ENCODE measurements around the gene SP6. TPM values are rescaled to one million over a fixed set of nuclear protein-coding genes. Genes with fewer than 3 reads are reported as not detected.

SP6 gene
- total RNA-seq, 1 donor: under 0.01 TPM

- no peak overlapping the region for H3K4me3 ChIP-seq (ENCODE audit: insufficient read depth, low read length)
- H3K27ac ChIP-seq (ENCODE audit: low read depth, low read length): no peak overlapping the region
- no peaks in the 10 kb centered on the region for H3K9me3 ChIP-seq (ENCODE audit: low read depth, low read length)
- H3K4me1 ChIP-seq (ENCODE audit: insufficient read depth, low read length): no peaks in the 10 kb centered on the region
- no peak overlapping the region for H3K4me2 ChIP-seq (ENCODE audit: insufficient read depth, low read length)
- H3K36me3 ChIP-seq (ENCODE audit: insufficient read depth, low read length): peaks cover 1% of the 10 kb centered on the region
- H3K27me3 ChIP-seq (ENCODE audit: insufficient read depth, low read length): peaks cover 28% of the 10 kb centered on the region
- no peaks in the 10 kb centered on the region for H3K79me2 ChIP-seq (ENCODE audit: insufficient read depth, low read length)
- no peak overlapping the region for H2AFZ ChIP-seq (ENCODE audit: low read length)
- DNase-seq (ENCODE audit: insufficient read length, low spot score, missing footprints): no peak
- H4K20me1 ChIP-seq (ENCODE audit: insufficient read depth, low read length): peaks cover under 1% of the 10 kb centered on the region
- TF ChIP-seq, protein P1, sequence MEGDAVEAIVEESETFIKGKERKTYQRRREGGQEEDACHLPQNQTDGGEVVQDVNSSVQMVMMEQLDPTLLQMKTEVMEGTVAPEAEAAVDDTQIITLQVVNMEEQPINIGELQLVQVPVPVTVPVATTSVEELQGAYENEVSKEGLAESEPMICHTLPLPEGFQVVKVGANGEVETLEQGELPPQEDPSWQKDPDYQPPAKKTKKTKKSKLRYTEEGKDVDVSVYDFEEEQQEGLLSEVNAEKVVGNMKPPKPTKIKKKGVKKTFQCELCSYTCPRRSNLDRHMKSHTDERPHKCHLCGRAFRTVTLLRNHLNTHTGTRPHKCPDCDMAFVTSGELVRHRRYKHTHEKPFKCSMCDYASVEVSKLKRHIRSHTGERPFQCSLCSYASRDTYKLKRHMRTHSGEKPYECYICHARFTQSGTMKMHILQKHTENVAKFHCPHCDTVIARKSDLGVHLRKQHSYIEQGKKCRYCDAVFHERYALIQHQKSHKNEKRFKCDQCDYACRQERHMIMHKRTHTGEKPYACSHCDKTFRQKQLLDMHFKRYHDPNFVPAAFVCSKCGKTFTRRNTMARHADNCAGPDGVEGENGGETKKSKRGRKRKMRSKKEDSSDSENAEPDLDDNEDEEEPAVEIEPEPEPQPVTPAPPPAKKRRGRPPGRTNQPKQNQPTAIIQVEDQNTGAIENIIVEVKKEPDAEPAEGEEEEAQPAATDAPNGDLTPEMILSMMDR (IDR thresholded peaks at IDR 0.05; ENCODE audit: extremely low read depth, low read depth, low read length): no peak
Observed at GRCh38 chr17:47801906-47802305, 49.1 kb downstream of the SP6 start.

GRCh38 chr17:47801176-47801765 lies 49.7 kb downstream of the SP6 start:
- no peaks in the 10 kb centered on the region for H4K20me1 ChIP-seq (ENCODE audit: insufficient read depth, low read length)
- no peaks in the 10 kb centered on the region for H3K36me3 ChIP-seq (ENCODE audit: insufficient read depth, low read length)
- no peak overlapping the region for H3K27ac ChIP-seq (ENCODE audit: low read depth, low read length)
- no peaks in the 10 kb centered on the region for H3K4me1 ChIP-seq (ENCODE audit: insufficient read depth, low read length)
- H3K27me3 ChIP-seq (ENCODE audit: insufficient read depth, low read length): peaks cover 28% of the 10 kb centered on the region
- no peak overlapping the region for H3K4me2 ChIP-seq (ENCODE audit: insufficient read depth, low read length)
- H3K4me3 ChIP-seq (ENCODE audit: insufficient read depth, low read length): no peak overlapping the region
- no peak overlapping the region for H2AFZ ChIP-seq (ENCODE audit: low read length)
- no peak for DNase-seq (ENCODE audit: insufficient read length, low spot score, missing footprints)
- TF ChIP-seq, protein P1 (IDR thresholded peaks at IDR 0.05; ENCODE audit: extremely low read depth, low read depth, low read length): no peak
- no peaks in the 10 kb centered on the region for H3K9me3 ChIP-seq (ENCODE audit: low read depth, low read length)
- no peaks in the 10 kb centered on the region for H3K79me2 ChIP-seq (ENCODE audit: insufficient read depth, low read length)

DNA sequence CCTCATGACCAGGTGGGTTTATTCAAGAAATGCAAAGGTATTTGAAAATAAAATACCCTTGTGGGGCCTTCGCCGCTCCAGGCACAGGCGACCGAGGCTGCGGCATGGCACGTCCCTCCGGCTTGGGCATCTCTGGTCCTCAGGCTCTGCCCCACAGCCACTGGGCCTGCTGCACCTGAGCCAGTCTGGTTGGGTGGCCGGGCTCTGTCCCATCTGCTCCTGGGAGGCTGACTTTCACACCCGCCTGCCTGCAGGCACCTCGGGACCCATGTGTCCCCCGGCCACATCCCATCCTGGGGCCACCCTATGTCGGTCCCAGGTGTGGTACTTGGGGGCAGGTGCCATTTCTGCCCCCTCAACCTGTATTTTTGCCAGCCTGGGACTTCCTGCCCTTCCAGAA lies 50.3 kb downstream of the SP6 start:
- peaks cover 28% of the 10 kb centered on the region for H3K27me3 ChIP-seq (ENCODE audit: insufficient read depth, low read length)
- TF ChIP-seq, protein P1 (IDR thresholded peaks at IDR 0.05; ENCODE audit: extremely low read depth, low read depth, low read length): no peak
- no peaks in the 10 kb centered on the region for H3K4me1 ChIP-seq (ENCODE audit: insufficient read depth, low read length)
- no peaks in the 10 kb centered on the region for H4K20me1 ChIP-seq (ENCODE audit: insufficient read depth, low read length)
- no peak for DNase-seq (ENCODE audit: insufficient read length, low spot score, missing footprints)
- no peak overlapping the region for H3K4me3 ChIP-seq (ENCODE audit: insufficient read depth, low read length)
- no peak overlapping the region for H2AFZ ChIP-seq (ENCODE audit: low read length)
- H3K79me2 ChIP-seq (ENCODE audit: insufficient read depth, low read length): no peaks in the 10 kb centered on the region
- H3K27ac ChIP-seq (ENCODE audit: low read depth, low read length): no peak overlapping the region
- H3K36me3 ChIP-seq (ENCODE audit: insufficient read depth, low read length): no peaks in the 10 kb centered on the region
- H3K4me2 ChIP-seq (ENCODE audit: insufficient read depth, low read length): no peak overlapping the region
- no peaks in the 10 kb centered on the region for H3K9me3 ChIP-seq (ENCODE audit: low read depth, low read length)

GRCh38 chr17:47797797-47798196 lies 53.2 kb downstream of the SP6 start:
- DNase-seq (ENCODE audit: insufficient read length, low spot score, missing footprints): no peak
- Histone ChIP-seq H3K27me3 (ENCODE audit: insufficient read depth, low read length) (peaks cover 37% of the 10 kb centered on the region), H3K4me1 (ENCODE audit: insufficient read depth, low read length) (no peaks in the 10 kb centered on the region), H2AFZ (ENCODE audit: low read length) (no peak overlapping the region), H3K79me2 (ENCODE audit: insufficient read depth, low read length) (no peaks in the 10 kb centered on the region), H3K4me2 (ENCODE audit: insufficient read depth, low read length) (no peak overlapping the region), H3K9me3 (ENCODE audit: low read depth, low read length) (no peaks in the 10 kb centered on the region), H3K4me3 (ENCODE audit: insufficient read depth, low read length) (no peak overlapping the region), H4K20me1 (ENCODE audit: insufficient read depth, low read length) (no peaks in the 10 kb centered on the region), H3K27ac (ENCODE audit: low read depth, low read length) (no peak overlapping the region), H3K36me3 (ENCODE audit: insufficient read depth, low read length) (no peaks in the 10 kb centered on the region)
- TF ChIP-seq, protein P1 (IDR thresholded peaks at IDR 0.05; ENCODE audit: extremely low read depth, low read depth, low read length): no peak

Other genes with a start within 250 kb of the SP6 start
- 331 and 351 TPM in 2 replicates for gene KPNB1, start 201.2 kb downstream of the SP6 start, total RNA-seq
- gene TBKBP1, start 157.0 kb downstream of the SP6 start, total RNA-seq: 11.8 and 11.9 TPM in 2 replicates
- gene TBX21, start 117.9 kb downstream of the SP6 start, total RNA-seq: not detected in 2 replicates
- gene OSBPL7, start 29.4 kb downstream of the SP6 start, total RNA-seq: 8.0 and 8.3 TPM in 2 replicates
- gene MRPL10, start 19.6 kb downstream of the SP6 start, total RNA-seq: 32.7 and 35.8 TPM in 2 replicates
- gene LRRC46, start 19.5 kb downstream of the SP6 start, total RNA-seq: not detected in 2 replicates
- gene SCRN2, start 9.9 kb downstream of the SP6 start, total RNA-seq: 41.0 and 42.7 TPM in 2 replicates
- gene SP2, start 45.1 kb upstream of the SP6 start, total RNA-seq: 2.4 and 2.5 TPM in 2 replicates
- 31.5 and 32.4 TPM in 2 replicates for gene PNPO, start 90.4 kb upstream of the SP6 start, total RNA-seq
- not detected in 2 replicates for gene PRR15L, start 106.7 kb upstream of the SP6 start, total RNA-seq
- gene CDK5RAP3, start 120.0 kb upstream of the SP6 start, total RNA-seq: 46.6 and 50.3 TPM in 2 replicates
- 117 and 121 TPM in 2 replicates for gene COPZ2, start 186.6 kb upstream of the SP6 start, total RNA-seq
- gene NFE2L1, start 197.2 kb upstream of the SP6 start, total RNA-seq: 144 and 165 TPM in 2 replicates

All from osteoblast (primary cell).